Epithelial cell of proximal tubule (primary cell): Measurements from ENCODE around the gene MED25. TPM values are rescaled to one million over a fixed set of nuclear protein-coding genes. Genes with fewer than 3 reads are reported as not detected.

Source experiments
- DNase-seq: peaks from one replicate; pipeline ENCODE4 v3.0.0-alpha.2; 2011; ENCODE audit warnings: low read depth
- H3K4me3 ChIP-seq: 2 replicates; pipeline ENCODE4 v1.5.1; 2011; ENCODE audit warnings: low read depth, mild to moderate bottlenecking, low read length
- total RNA-seq: library from RNA; depleted of rRNA; stranded (reverse); fragments of >200 nt; gene quantifications from 2 replicates; pipeline ENCODE4 v1.2.3, GENCODE V29; 2015
- TF ChIP-seq, protein P1 (sequence below): conservative IDR thresholded peaks from 2 replicates; pipeline ENCODE4 v1.5.1; 2012; ENCODE audit warnings: low read depth, mild to moderate bottlenecking, low read length

MED25 gene
- total RNA-seq, 1 donor from 2014 or later, result 34.8 TPM

- no peak overlapping the region for H3K4me3 ChIP-seq
- no peak for DNase-seq
- TF ChIP-seq, protein P1, sequence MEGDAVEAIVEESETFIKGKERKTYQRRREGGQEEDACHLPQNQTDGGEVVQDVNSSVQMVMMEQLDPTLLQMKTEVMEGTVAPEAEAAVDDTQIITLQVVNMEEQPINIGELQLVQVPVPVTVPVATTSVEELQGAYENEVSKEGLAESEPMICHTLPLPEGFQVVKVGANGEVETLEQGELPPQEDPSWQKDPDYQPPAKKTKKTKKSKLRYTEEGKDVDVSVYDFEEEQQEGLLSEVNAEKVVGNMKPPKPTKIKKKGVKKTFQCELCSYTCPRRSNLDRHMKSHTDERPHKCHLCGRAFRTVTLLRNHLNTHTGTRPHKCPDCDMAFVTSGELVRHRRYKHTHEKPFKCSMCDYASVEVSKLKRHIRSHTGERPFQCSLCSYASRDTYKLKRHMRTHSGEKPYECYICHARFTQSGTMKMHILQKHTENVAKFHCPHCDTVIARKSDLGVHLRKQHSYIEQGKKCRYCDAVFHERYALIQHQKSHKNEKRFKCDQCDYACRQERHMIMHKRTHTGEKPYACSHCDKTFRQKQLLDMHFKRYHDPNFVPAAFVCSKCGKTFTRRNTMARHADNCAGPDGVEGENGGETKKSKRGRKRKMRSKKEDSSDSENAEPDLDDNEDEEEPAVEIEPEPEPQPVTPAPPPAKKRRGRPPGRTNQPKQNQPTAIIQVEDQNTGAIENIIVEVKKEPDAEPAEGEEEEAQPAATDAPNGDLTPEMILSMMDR, result no peak
Measured at GRCh38 chr19:49881672-49882394, 63.7 kb downstream of the MED25 start.

DNA sequence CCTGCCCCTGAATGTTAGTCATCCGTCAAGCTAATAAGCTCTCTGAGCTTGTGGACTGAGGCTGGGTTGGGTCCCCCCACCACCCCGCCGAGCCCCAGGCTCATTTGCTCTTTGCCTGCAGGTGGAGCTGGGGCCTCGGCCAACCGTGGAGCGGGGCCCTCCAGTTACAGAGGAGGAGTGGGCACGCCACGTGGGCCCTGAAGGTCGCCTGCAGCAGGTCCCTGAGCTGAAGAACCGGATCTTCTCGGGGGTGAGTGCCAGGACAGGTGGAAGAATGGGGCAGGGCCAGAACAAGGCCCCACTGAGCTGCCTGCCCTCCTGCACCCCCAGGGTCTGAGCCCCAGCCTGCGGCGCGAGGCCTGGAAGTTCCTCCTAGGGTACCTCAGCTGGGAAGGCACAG, 64.6 kb downstream of the MED25 start:
- no peak for DNase-seq
- TF ChIP-seq, protein P1, result no peak
- no peak overlapping the region for H3K4me3 ChIP-seq

DNA sequence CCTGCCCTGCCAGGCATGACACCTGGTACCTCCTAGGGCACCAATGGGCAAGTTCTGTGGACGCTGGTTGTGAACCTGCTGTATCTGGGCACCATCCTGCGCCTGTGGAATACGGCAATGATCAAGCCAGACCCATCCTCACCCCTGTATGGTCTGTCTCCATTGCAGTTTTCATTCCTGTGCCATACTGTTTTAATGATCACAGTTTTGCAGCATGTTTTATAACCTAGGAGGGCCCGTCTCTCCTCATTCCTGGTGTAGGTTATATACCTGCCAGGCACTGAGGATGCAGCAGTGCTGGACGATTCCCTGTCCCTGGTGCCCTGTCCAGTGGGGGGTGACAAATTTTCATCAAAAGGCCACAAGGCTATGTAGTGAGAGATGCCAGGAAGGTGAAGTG, 65.0 kb downstream of the MED25 start:
- TF ChIP-seq, protein P1, result no peak
- no peak overlapping the region for H3K4me3 ChIP-seq
- no peak for DNase-seq

- no peak overlapping the region for H3K4me3 ChIP-seq
- no peak for DNase-seq
- TF ChIP-seq, protein P1, result no peak
Measured at GRCh38 chr19:49884109-49884508, 66.0 kb downstream of the MED25 start.

DNA sequence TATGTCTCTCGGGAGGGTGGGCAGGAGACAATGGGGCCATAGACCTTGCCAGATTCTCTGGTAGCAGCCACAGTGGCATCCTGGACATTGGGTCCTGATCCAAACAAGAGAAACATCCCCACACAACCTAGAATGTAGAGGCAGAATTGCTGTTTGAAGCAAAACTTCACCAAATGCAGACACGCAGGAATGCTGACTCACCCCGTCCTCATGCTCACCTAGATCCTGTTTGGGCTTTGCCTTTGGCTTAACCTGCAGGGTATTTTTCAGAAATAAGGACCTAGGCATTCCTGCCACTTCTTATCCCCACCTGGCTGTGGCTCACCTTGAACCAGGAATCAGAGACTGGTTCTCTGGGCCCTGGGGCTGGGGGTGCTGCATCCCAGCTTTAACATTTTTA, 66.7 kb downstream of the MED25 start:
- no peak overlapping the region for H3K4me3 ChIP-seq
- TF ChIP-seq, protein P1, result no peak
- DNase-seq, result no peak

Other genes starting within 250 kb of the MED25 start
- gene NOSIP, start 237.7 kb upstream of the MED25 start, total RNA-seq, result 82.4 and 168 TPM in 2 replicates
- 0.87 and 1.0 TPM in 2 replicates for gene PRRG2, start 237.0 kb upstream of the MED25 start, total RNA-seq
- 6.7 and 7.8 TPM in 2 replicates for gene PRR12, start 227.1 kb upstream of the MED25 start, total RNA-seq
- gene RRAS, start 178.1 kb upstream of the MED25 start, total RNA-seq, result 33.5 and 67.2 TPM in 2 replicates
- 51.0 and 54.8 TPM in 2 replicates for gene SCAF1, start 176.1 kb upstream of the MED25 start, total RNA-seq
- gene IRF3, start 152.4 kb upstream of the MED25 start, total RNA-seq, result 73.8 and 78.3 TPM in 2 replicates
- 53.3 and 69.8 TPM in 2 replicates for gene BCL2L12, start 152.4 kb upstream of the MED25 start, total RNA-seq
- 186 and 629 TPM in 2 replicates for gene PRMT1, start 141.0 kb upstream of the MED25 start, total RNA-seq
- gene ADM5, start 128.7 kb upstream of the MED25 start, total RNA-seq, result 1.9 and 2.8 TPM in 2 replicates
- gene CPT1C, start 127.2 kb upstream of the MED25 start, total RNA-seq, result 1.7 and 9.9 TPM in 2 replicates
- not detected in 2 replicates for gene TSKS, start 55.0 kb upstream of the MED25 start, total RNA-seq
- 98.2 and 103 TPM in 2 replicates for gene AP2A1, start 51.3 kb upstream of the MED25 start, total RNA-seq
- gene FUZ, start 5.0 kb upstream of the MED25 start, total RNA-seq, result 8.3 and 15.0 TPM in 2 replicates
- gene PTOV1, start 32.9 kb downstream of the MED25 start, total RNA-seq, result 81.9 and 121 TPM in 2 replicates
- gene PNKP, start 49.3 kb downstream of the MED25 start, total RNA-seq, result 59.2 and 71.6 TPM in 2 replicates
- gene AKT1S1, start 59.1 kb downstream of the MED25 start, total RNA-seq, result 25.8 and 34.4 TPM in 2 replicates
- gene TBC1D17, start 59.4 kb downstream of the MED25 start, total RNA-seq, result 11.9 and 16.8 TPM in 2 replicates
- 4.0 and 9.5 TPM in 2 replicates for gene IL4I1, start 78.6 kb downstream of the MED25 start, total RNA-seq
- 15.3 and 17.5 TPM in 2 replicates for gene ATF5, start 110.9 kb downstream of the MED25 start, total RNA-seq
- 83.7 and 90.5 TPM in 2 replicates for gene NUP62, start 111.2 kb downstream of the MED25 start, total RNA-seq
- gene SIGLEC11, start 142.9 kb downstream of the MED25 start, total RNA-seq, result not detected in 2 replicates
- 31.0 and 33.6 TPM in 2 replicates for gene VRK3, start 207.1 kb downstream of the MED25 start, total RNA-seq
- 5.1 and 6.9 TPM in 2 replicates for gene ZNF473, start 207.7 kb downstream of the MED25 start, total RNA-seq